ENCODE results near the gene SOWAHA.
"Not testable (repeated sequence)": the region's sequence is repeated elsewhere in the genome, so short reads cannot be mapped to it uniquely, and the experiment has no call there.

The SOWAHA gene

GRCh38 chr5:132788508-132788907, 24.6 kb upstream of the SOWAHA start:
- H3K27ac Mint-ChIP-seq = no peak overlapping the region
- H3K4me1 Mint-ChIP-seq = peaks cover 1% of the 10 kb centered on the region
- no peak overlapping the region for H3K4me3 Mint-ChIP-seq

GRCh38 chr5:132788990-132789886, 23.9 kb upstream of the SOWAHA start:
- ATAC-seq (no peak), DNase-seq (no peak)
- Mint-ChIP-seq H3K27me3 (peaks cover 18% of the 10 kb centered on the region), H3K27ac (no peak overlapping the region), H3K36me3 (ENCODE audit: low read depth) (no peaks in the 10 kb centered on the region), H3K9me3 (no peaks in the 10 kb centered on the region), H3K4me3 (no peak overlapping the region), H3K4me1 (peaks cover 1% of the 10 kb centered on the region)

More at GRCh38 chr5:132788508-132788907, 24.6 kb upstream of the SOWAHA start:
- H3K36me3 Mint-ChIP-seq (ENCODE audit: low read depth) = no peaks in the 10 kb centered on the region
- H3K9me3 Mint-ChIP-seq = no peaks in the 10 kb centered on the region
- no peak for ATAC-seq
- no peak for DNase-seq
- peaks cover 18% of the 10 kb centered on the region for H3K27me3 Mint-ChIP-seq

GRCh38 chr5:132790201-132790865, 22.8 kb upstream of the SOWAHA start:
- Mint-ChIP-seq H3K27me3 (peaks cover 14% of the 10 kb centered on the region), H3K27ac (no peak overlapping the region), H3K36me3 (ENCODE audit: low read depth) (no peaks in the 10 kb centered on the region), H3K4me3 (no peak overlapping the region), H3K9me3 (no peaks in the 10 kb centered on the region), H3K4me1 (no peaks in the 10 kb centered on the region)
- ATAC-seq (no peak), DNase-seq (no peak)

- Mint-ChIP-seq H3K4me1 (no peaks in the 10 kb centered on the region), H3K9me3 (no peaks in the 10 kb centered on the region), H3K27ac (no peak overlapping the region), H3K27me3 (peaks cover 14% of the 10 kb centered on the region), H3K4me3 (no peak overlapping the region), H3K36me3 (ENCODE audit: low read depth) (no peaks in the 10 kb centered on the region)
- DNase-seq (no peak), ATAC-seq (no peak)
Measured at GRCh38 chr5:132791026-132791425, 22.1 kb upstream of the SOWAHA start.

DNA sequence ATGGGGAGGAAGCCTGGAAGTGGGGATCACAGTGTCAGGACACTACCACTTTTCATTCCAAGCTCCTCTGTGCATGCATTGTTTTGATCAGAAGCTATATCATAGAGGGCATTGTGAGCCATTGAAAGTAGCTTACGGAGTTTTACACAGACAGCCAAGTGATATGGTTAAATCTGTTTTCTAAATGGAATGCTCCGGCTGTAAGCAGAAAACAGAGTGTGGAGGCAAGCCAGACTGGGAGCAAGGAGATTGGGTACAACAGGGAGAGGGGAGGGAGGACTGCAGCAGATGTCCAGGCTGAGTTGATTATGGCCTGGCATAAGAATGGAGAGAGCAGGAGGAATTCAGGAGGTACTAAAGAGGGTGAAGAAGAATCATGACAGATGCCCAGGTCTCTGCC, 15.5 kb upstream of the SOWAHA start:
- no peaks in the 10 kb centered on the region for H3K4me1 Mint-ChIP-seq
- H3K9me3 Mint-ChIP-seq = no peaks in the 10 kb centered on the region
- H3K36me3 Mint-ChIP-seq (ENCODE audit: low read depth) = no peaks in the 10 kb centered on the region
- H3K4me3 Mint-ChIP-seq = no peak overlapping the region
- ATAC-seq (no peak), DNase-seq (no peak)
- peaks cover 34% of the 10 kb centered on the region for H3K27me3 Mint-ChIP-seq
- no peak overlapping the region for H3K27ac Mint-ChIP-seq

DNA sequence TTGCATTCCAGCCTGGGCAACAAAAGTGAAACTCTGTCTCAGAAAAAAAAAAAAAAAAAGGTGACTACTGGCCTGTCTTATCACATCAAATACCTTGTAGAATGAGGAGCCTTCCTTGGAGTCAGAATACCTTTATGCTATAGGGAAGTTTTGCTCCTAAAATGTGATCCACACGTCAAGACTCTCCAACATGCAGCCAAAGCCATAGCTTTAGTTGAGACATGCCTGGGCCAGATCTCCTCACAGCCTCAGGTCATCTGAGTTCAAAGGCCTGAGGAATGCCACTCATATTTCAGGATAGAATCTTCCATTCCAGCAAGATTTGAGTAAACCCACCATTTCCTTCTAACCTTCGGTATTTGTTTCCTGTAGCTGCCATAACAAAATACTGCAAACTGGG, 13.7 kb upstream of the SOWAHA start:
- DNase-seq = no peak
- no peaks in the 10 kb centered on the region for H3K4me1 Mint-ChIP-seq
- H3K4me3 Mint-ChIP-seq = no peak overlapping the region
- ATAC-seq = no peak
- no peaks in the 10 kb centered on the region for H3K9me3 Mint-ChIP-seq
- H3K27ac Mint-ChIP-seq = no peak overlapping the region
- H3K27me3 Mint-ChIP-seq = peaks cover 48% of the 10 kb centered on the region
- H3K36me3 Mint-ChIP-seq (ENCODE audit: low read depth) = no peaks in the 10 kb centered on the region

GRCh38 chr5:132800545-132800944, 12.6 kb upstream of the SOWAHA start:
- H3K27me3 Mint-ChIP-seq = peaks cover 52% of the 10 kb centered on the region
- no peaks in the 10 kb centered on the region for H3K36me3 Mint-ChIP-seq (ENCODE audit: low read depth)
- no peaks in the 10 kb centered on the region for H3K9me3 Mint-ChIP-seq
- no peak for DNase-seq
- no peak overlapping the region for H3K4me3 Mint-ChIP-seq
- no peak for ATAC-seq
- H3K4me1 Mint-ChIP-seq = no peaks in the 10 kb centered on the region
- H3K27ac Mint-ChIP-seq = no peak overlapping the region

DNA sequence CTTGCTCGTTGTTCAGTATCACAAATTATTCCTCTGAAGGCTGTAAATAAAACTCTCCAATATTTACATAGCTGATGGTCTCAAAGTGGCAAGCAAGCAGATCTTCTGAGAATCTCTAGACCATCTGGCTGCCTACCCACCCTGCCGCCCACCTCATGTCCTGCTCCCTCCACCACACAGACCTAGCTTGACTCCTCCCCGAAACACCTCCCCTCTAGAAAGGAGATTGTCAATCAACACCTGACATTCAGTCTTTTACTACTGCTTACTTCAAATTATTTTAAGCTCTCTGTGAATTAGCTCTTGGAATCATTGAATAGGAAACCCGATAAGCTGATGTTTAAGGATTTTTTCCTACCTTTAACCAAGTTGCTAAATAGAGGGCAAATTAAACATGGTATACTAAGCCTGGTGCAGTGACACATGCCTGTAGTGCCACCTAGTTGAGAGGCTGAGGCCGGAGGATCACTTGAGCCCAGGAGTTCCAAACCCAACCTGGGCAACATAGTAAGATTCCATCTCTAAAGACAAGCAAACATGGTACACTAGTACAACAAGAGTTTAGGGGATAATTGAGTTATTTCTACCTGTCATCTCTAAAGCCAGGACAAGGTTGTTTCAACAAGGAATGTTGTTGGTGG, 10.9 kb upstream of the SOWAHA start:
- ATAC-seq (no peak), DNase-seq (no peak)
- Mint-ChIP-seq H3K4me3 (no peak overlapping the region), H3K27ac (no peak overlapping the region), H3K9me3 (no peaks in the 10 kb centered on the region), H3K27me3 (peaks cover 50% of the 10 kb centered on the region), H3K4me1 (no peaks in the 10 kb centered on the region), H3K36me3 (ENCODE audit: low read depth) (no peaks in the 10 kb centered on the region)

- not testable (repeated sequence) for ATAC-seq; H3K9me3 Mint-ChIP-seq; DNase-seq; H3K36me3 Mint-ChIP-seq (ENCODE audit: low read depth); H3K27ac Mint-ChIP-seq; H3K4me3 Mint-ChIP-seq; H3K4me1 Mint-ChIP-seq
- H3K27me3 Mint-ChIP-seq = peaks cover 49% of the 10 kb centered on the region
Measured at GRCh38 chr5:132802685-132803066, 10.4 kb upstream of the SOWAHA start.

- not testable (repeated sequence) for H3K4me3 Mint-ChIP-seq; H3K27ac Mint-ChIP-seq; H3K36me3 Mint-ChIP-seq (ENCODE audit: low read depth); ATAC-seq; H3K9me3 Mint-ChIP-seq; H3K4me1 Mint-ChIP-seq; DNase-seq
- peaks cover 50% of the 10 kb centered on the region for H3K27me3 Mint-ChIP-seq
Measured at GRCh38 chr5:132804219-132804618, 8.9 kb upstream of the SOWAHA start.

- not testable (repeated sequence) for DNase-seq; H3K27ac Mint-ChIP-seq; H3K36me3 Mint-ChIP-seq (ENCODE audit: low read depth); ATAC-seq; H3K4me1 Mint-ChIP-seq; H3K4me3 Mint-ChIP-seq; H3K9me3 Mint-ChIP-seq
- H3K27me3 Mint-ChIP-seq = peaks cover 53% of the 10 kb centered on the region
Measured at GRCh38 chr5:132805872-132806271, 7.2 kb upstream of the SOWAHA start.

GRCh38 chr5:132806804-132807162, 6.3 kb upstream of the SOWAHA start:
- not testable (repeated sequence) for H3K9me3 Mint-ChIP-seq; DNase-seq; H3K4me3 Mint-ChIP-seq; H3K27ac Mint-ChIP-seq; ATAC-seq; H3K36me3 Mint-ChIP-seq (ENCODE audit: low read depth); H3K4me1 Mint-ChIP-seq
- H3K27me3 Mint-ChIP-seq = peaks cover 62% of the 10 kb centered on the region

DNA sequence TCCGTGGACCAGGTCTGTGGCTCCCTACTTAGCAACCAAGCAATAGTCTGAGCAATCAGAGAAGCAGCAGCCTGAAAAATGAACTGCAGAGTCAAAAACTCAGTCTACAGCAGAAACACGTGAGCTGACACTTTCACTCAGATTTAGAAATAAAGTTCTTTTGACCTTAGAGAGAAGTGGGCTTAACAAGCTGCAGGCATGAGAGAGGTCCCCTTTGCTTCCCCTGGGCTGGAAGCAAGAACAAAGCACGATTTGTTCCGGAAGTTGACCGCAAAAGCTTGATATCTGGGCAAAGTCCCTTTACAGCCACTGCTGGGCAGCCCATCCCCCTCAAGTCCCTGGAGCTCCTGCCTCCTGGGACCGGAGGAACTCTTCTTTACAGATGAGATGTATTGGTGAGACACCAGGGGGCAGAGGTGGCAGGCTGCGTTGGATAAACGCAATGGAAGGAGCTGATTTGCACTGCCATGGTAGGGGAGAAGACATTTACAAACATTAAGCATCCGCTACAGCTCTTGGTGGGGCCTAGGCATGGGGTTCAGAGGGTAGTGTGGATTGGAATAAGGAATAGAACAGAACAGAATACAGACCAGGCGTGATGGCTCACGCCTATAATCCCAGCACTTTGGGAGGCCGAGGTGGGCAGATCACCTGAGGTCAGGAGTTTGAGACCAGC, 5.8 kb upstream of the SOWAHA start:
- Mint-ChIP-seq H3K4me3 (no peak overlapping the region), H3K27ac (no peak overlapping the region), H3K27me3 (peaks cover 61% of the 10 kb centered on the region), H3K4me1 (no peaks in the 10 kb centered on the region), H3K9me3 (no peaks in the 10 kb centered on the region), H3K36me3 (ENCODE audit: low read depth) (no peaks in the 10 kb centered on the region)
- ATAC-seq = peak; percentile 49
- no peak for DNase-seq

DNA sequence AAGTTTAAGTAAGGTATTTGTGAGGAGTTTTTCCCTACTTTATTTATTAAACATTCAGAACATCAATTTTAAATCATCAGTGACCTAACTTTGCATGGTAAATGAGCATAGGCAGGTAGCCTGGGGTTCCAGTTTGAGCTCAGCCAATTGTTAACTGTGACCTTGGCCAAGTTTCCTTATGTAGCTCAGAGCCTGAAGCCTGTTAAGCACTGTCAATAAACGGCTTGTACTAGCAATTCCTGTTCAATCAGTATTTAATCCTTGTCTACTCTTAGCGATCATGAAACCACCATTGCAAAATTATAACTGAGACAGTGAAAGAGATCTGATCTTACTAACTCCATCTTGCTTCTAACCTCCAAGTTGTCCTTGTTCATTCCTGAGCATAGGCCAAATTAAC, 4.7 kb upstream of the SOWAHA start:
- no peak overlapping the region for H3K4me3 Mint-ChIP-seq
- no peak overlapping the region for H3K27ac Mint-ChIP-seq
- ATAC-seq = no peak
- no peaks in the 10 kb centered on the region for H3K9me3 Mint-ChIP-seq
- H3K36me3 Mint-ChIP-seq (ENCODE audit: low read depth) = no peaks in the 10 kb centered on the region
- no peak for DNase-seq
- peaks cover 60% of the 10 kb centered on the region for H3K27me3 Mint-ChIP-seq
- peaks cover 4% of the 10 kb centered on the region for H3K4me1 Mint-ChIP-seq
